MM.1S (cell line): ENCODE data around the gene PPP6R2.

Experiments used
- CTCF ChIP-seq: fragments of 300-600 bp; sonication (generic); IDR thresholded peaks from 2 replicates; pipeline ENCODE4 v1.5.1; 2016; ENCODE audit warnings: antibody characterized with exemption, low read length, mixed read lengths
- EZH2 ChIP-seq: fragments of 300-600 bp; sonication (generic); optimal IDR thresholded peaks from 2 replicates; pipeline ENCODE3; 2017; ENCODE audit warnings: low read depth, mild to moderate bottlenecking, antibody characterized with exemption, low read length, mixed read lengths
- EZH2phosphoT487 ChIP-seq: fragments of 300-600 bp; sonication (generic); IDR thresholded peaks from 2 replicates; pipeline ENCODE4 v1.6.1; 2018; ENCODE audit warnings: antibody characterized with exemption, low read length

- TF ChIP-seq EZH2 (no peak), CTCF (no peak), EZH2phosphoT487 (no peak)
Observed at GRCh38 chr22:50346470-50346869, 3.3 kb downstream of the PPP6R2 start.
